Measurements from ENCODE around the gene RRP8. TPM values are rescaled to one million over a fixed set of nuclear protein-coding genes. Genes with fewer than 3 reads are reported as not detected.

Gene RRP8
- total RNA-seq, 1 experiment from 2014 or later = 17.4 TPM

DNA sequence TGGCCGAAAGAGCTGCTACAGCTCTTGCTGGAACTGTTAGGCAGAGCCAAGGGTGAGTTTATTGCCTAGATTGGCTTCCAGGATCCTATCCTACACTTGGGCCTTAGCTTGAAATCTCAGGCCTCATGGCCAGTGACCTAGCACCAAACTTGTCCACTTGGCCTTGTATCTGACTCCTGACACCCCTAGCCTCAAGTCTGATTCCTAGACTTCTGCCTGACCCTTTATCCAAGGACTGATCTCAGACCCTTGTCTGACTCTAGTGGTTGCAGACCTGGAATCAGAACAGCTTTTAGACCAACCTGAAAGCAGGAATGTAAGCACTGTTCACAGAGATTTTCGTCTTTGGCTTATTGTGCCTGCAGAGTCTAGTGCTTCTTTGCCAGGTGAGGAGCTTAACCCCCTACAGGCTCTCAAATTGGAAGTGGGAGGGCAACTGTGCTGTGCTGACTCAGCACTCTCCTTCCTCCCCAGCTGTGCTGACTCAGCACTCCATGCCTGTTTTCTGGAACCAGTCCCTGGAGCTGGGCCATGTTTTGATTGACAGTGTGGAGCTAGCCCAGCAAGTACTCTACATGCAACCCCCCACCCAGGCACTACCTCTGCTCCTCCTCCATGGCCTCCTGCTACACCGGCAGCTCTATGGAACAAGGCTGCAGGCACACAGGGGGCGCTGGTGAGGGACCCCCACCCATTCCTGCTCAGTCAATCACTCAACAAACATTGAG, 35.1 kb downstream of the RRP8 start:
- DNase-seq (ENCODE audit: low read depth) = peak; percentile 39

DNA sequence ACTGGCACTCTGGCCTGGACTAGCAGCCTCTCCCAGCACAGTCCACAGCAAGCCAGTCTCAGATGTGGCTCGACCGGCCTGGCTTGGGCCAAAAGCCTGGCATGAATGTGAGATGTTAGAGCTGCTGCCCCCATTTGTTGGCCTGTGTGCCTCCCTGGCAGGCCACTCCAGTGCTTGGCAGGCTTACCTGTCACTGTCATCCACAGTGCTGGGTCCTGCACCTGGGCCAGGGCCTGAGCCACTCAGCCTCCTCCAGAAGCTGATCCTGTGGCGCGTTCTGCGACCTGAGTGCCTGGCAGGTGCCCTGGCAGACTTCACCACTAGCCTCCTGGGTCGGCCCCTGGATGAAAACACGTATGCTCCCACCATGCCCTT, 36.1 kb downstream of the RRP8 start:
- no peak for DNase-seq (ENCODE audit: low read depth)

- no peak for DNase-seq (ENCODE audit: low read depth)
Measured at GRCh38 chr11:6566704-6567370, 36.6 kb downstream of the RRP8 start.

DNA sequence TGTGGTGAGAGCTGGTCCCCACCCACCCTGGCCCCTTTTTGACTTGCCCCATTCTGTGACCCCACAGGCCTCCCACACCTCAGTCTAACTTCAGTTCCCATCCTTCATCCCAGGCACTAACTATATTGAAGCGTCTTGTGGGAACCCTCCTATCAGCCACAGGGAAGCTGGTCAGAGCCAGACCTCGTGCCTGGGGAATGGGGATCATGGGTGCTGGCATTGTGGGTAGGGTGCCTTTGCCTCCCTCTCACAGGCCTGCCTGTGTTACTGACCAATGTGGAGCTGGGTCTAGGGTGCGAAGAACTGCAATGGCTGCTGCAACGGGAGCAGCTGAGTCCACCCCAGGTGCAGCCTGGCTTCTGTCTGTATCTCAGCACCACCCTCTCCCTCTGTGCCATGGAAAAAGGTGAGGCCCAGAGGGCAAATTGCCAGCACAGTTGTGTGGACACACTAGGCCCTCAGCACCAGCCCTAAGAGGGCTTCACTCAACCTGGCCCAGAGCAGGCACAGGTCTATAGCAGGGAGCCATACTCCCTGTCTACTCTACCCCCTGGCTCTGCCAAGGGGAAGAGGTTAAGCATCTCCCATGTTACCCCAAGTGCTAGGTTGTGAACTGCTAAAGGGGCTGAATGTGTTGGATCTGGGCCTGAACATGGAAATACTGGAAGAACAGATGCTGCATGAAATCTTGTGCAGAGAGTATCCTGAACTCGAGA, 37.3 kb downstream of the RRP8 start:
- DNase-seq (ENCODE audit: low read depth) = no peak

GRCh38 chr11:6565325-6565724, 38.1 kb downstream of the RRP8 start:
- DNase-seq (ENCODE audit: low read depth) = no peak

DNA sequence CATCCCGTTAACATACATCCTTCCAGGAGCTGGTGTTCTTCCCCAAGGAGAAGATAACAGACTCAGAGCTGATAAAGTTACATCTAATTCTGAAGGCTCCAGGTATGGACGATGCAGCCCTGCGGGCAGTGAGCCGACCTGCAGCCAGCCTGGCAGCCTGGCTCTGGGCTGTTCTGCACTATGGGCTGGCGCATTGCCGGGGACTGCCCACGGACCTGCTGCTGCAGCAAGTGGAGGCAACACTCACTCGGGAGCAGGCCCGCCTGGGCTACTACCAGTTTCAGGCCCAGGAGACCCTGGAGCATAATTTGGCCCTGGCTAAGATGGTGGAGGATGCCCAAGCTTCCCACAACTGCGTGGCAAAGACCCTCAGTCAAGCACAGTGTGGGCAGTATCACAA, 39.7 kb downstream of the RRP8 start:
- no peak for DNase-seq (ENCODE audit: low read depth)

DNA sequence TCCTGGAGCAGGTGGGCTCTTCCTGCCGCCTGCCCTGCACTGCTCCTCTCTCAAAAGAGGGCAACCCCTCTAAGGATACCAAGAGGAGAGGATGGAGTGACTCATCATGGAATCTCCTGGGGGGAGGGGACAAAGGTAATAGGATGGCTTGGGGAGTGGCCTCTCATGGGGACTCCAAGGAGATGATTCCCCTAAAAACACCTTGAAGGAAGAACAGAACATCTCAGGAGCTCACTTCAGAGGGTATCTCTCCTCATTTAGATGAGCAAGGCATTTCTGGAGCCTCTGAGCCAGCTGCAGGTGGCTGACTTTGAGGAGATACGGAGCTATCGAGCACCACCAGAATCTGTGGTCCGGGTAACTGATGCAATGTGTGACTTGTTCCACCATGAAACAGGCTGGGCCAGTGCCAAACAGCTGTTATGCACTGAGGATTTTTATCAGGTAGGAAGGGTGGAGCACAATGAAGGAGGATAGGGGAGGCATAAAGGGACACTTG, 40.2 kb downstream of the RRP8 start:
- DNase-seq (ENCODE audit: low read depth) = no peak

- DNase-seq (ENCODE audit: low read depth) = no peak
Measured at GRCh38 chr11:6561288-6561687, 42.1 kb downstream of the RRP8 start.

GRCh38 chr11:6559369-6559768, 44.0 kb downstream of the RRP8 start:
- no peak for DNase-seq (ENCODE audit: low read depth)

DNA sequence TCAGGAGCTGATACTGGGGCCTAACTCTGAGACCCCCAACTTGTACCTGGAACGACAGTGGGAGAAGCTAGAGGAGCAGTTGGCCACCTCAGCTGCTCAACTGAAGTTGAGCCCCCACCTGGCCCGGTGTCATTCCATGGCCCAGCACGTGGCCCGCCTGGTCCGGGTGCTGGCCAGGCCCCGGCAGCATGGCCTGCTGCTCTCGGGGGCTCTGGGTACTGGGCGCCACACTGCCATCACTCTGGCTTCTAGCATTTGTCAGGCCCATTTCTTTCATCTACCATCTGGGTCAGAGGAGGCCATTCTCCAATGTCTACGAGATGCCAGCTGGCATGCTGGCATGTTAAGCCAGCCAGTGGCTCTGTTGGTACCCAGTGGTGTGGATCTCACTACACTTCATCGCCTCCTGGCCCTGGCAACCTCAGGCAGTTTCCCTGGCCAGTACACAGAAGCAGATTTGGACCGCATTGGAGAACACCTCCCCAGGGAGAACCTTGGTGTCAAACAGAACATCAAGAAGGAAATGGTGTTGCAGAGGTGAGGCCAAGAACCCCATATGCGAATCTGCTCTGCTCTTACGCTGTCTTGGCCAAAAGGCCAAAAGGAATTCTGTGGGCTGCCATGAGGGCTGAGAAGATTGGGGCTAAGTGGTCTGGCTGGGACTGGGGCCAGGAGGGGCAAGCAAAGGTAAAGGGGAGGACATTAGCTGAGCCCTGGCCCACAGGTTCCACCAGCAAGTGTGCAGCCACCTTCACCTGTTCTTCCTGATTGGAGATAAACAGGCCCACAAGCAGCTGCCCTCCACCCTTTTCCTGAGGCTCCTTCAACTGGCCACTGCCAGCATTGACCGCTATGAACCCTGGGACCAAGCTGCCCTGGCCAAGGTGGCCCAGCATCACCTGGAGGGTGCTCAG, 45.4 kb downstream of the RRP8 start:
- DNase-seq (ENCODE audit: low read depth) = no peak

DNA sequence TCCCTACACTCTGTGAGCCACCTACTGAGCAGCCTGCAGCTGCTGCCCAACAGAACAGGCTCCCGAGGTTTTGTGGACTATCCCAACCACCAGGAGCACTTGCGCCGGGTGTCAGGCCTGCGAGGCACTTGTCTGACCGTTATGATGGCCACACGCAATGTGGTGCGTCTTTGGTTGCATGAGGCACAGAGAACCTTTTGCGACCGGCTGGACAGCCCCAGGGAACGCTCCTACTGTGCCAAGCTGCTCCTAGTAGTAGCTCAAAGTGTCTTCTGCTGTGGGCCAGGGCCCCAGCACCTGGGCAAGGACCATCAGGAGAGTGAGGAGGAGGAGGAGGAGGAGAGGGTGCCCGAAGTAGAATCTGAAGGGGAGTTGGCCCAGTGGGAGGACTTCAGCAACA, 46.4 kb downstream of the RRP8 start:
- DNase-seq (ENCODE audit: low read depth) = no peak

DNA sequence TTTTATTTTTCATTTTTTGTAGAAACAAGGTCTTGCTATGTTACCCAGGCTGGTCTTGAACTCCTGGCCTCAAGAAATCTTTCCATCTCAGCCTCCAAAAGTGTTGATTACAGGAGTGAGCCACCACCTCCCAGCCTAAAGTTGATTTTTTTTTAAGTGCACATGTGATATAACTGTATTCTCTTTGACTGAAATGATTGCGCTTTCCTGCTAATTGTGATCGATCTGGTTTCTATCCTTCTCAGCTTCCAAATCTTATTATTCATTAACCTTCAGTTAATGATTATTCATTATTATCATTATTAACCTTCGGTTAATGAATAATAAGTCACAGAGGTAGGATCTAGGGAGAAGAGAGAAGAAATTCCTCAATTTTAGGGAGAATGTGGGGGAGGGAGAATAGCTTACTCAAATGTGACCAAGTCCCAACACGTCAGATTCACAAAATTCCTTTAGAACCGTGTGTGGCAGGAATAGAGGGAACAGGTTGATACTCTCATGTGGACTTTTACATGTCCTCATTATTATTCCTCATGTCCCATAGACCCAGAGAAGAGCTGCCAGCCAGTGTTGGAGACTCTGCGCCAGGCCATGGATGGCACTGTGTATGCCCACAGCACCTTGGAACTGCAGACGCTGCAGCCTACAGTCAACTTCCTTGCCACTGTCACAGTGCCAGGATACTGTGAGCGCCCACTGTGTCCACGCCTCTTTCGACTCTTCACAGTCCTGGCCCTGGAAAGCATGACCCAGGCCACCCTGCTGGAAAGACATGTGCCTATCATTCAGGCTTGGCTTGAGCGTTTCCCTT, 47.1 kb downstream of the RRP8 start:
- no peak for DNase-seq (ENCODE audit: low read depth)

- no peak for DNase-seq (ENCODE audit: low read depth)
Measured at GRCh38 chr11:6554828-6555706, 48.3 kb downstream of the RRP8 start.

- DNase-seq (ENCODE audit: low read depth) = no peak
Measured at GRCh38 chr11:6553634-6554033, 49.8 kb downstream of the RRP8 start.

GRCh38 chr11:6548641-6549040, 54.8 kb downstream of the RRP8 start:
- no peak for DNase-seq (ENCODE audit: low read depth)

- no peak for DNase-seq (ENCODE audit: low read depth)
Measured at GRCh38 chr11:6548121-6548520, 55.3 kb downstream of the RRP8 start.

GRCh38 chr11:6547177-6547576, 56.2 kb downstream of the RRP8 start:
- DNase-seq (ENCODE audit: low read depth) = no peak

- no peak for DNase-seq (ENCODE audit: low read depth)
Measured at GRCh38 chr11:6546735-6547134, 56.7 kb downstream of the RRP8 start.

- no peak for DNase-seq (ENCODE audit: low read depth)
Measured at GRCh38 chr11:6545917-6546605, 57.4 kb downstream of the RRP8 start.
